Activated naive CD4-positive, alpha-beta T cell treated with anti-CD3 and anti-CD28 coated beads for 36 hours (primary cell): Measurements from ENCODE around the gene SEMA4A. TPM values are rescaled to one million over a fixed set of nuclear protein-coding genes. Genes with fewer than 3 reads are reported as not detected.
"Not testable (repeated sequence)": the region's sequence is repeated elsewhere in the genome, so short reads cannot be mapped to it uniquely, and the experiment has no call there.

ENCODE experiments used
- CTCF ChIA-PET: fragments of 350-600 bp; sonication (Branson Sonifier 250); formaldehyde crosslinking; loops from one replicate; lab custom pipeline; 2021; ENCODE audit warnings: antibody characterized with exemption; lab: Charles Lee
- DNase-seq: peaks from one replicate; pipeline ENCODE4 v3.0.0-alpha.2; 2020
- H3K27ac Mint-ChIP-seq: one replicate; pipeline ENCODE4 v1.8.0; 2021; ENCODE audit warnings: mild to moderate bottlenecking, mixed read lengths
- H3K27me3 Mint-ChIP-seq: one replicate; pipeline ENCODE4 v1.8.0; 2021; ENCODE audit warnings: low read depth, mixed read lengths
- H3K36me3 Mint-ChIP-seq: one replicate; pipeline ENCODE4 v1.8.0; 2021; ENCODE audit warnings: low read depth, mixed read lengths
- H3K4me1 Mint-ChIP-seq: one replicate; pipeline ENCODE4 v1.8.0; 2021; ENCODE audit warnings: low read depth, mixed read lengths
- H3K4me3 Mint-ChIP-seq: one replicate; pipeline ENCODE4 v1.8.0; 2021; ENCODE audit warnings: mild to moderate bottlenecking, moderate library complexity, mixed read lengths
- H3K9me3 Mint-ChIP-seq: one replicate; pipeline ENCODE4 v1.8.0; 2021; ENCODE audit warnings: mixed read lengths
- intact Hi-C: fragments of 100-400 bp; cut with micrococcal nuclease; formaldehyde crosslinking; loops from one replicate; pipeline ENCODE4 v1.15.1; 2023
- total RNA-seq, 2 experiments: library from RNA; stranded (reverse); gene quantifications; one replicate each; pipeline ENCODE4 v1.2.3, GENCODE V29; 2021

The SEMA4A gene
- total RNA-seq, 2 experiments from 2014 or later, result 17.4 to 17.5 TPM

- Mint-ChIP-seq H3K4me1 (peaks cover 23% of the 10 kb centered on the region), H3K4me3 (no peak overlapping the region), H3K36me3 (peaks cover 5% of the 10 kb centered on the region), H3K9me3 (no peaks in the 10 kb centered on the region), H3K27me3 (no peaks in the 10 kb centered on the region), H3K27ac (no peak overlapping the region)
- CTCF ChIA-PET, result interaction anchor here (0.6 to 1.2 kb wide), 3 partner anchors 13 to 270 kb away, joined by 3 to 4 read pairs (median 3); partner anchors contain the start of gene PMF1
- intact Hi-C loops, result no loop called here
- DNase-seq, result no peak
These were observed 23.3 kb downstream of the SEMA4A start for GRCh38 chr1:156176610-156177210.

DNA sequence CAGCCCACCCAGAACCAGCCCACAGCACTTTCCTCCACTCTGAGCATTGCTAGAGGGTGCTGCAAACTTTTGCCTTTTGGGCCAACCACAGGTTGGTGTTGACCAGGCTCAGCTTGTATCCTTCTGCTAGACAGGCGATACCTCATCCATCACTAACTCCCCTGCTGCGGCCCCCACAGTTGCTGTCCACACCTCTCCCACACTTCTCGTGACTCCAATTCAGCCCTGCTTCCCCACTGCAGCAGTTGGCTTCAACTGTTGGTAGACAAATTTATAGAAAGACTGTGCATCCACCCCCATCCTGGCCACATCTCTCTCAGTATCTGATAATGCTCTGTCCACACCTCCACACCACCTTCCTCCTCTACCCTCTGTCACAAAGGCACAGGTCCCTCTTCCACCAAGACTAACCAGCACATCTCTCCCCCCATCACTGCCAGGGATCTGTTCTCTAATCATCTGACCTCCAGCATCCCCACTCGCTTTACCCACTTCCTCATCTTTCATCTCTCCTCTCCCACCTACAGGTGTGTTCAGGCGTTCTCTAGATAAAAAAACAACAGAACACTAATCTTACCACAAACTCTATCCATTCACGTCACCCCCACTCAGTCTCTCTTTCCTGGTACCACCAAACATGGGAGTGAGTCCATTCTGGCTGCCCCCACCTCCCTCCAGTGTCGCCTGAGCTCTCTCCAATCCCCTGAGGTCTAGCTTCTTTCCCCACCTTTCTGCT is 24.7 kb downstream of the SEMA4A start:
- Mint-ChIP-seq H3K9me3 (no peaks in the 10 kb centered on the region), H3K4me3 (no peak overlapping the region), H3K27ac (peak overlapping the region; percentile 33), H3K36me3 (peaks cover 5% of the 10 kb centered on the region), H3K4me1 (peaks cover 16% of the 10 kb centered on the region), H3K27me3 (no peaks in the 10 kb centered on the region)
- DNase-seq, result no peak
- CTCF ChIA-PET, result interaction anchor here (0.6 kb wide), 1 partner anchor 13 kb away, joined by 4 read pairs; no protein-coding TSS in a partner anchor
- intact Hi-C loops, result no loop called here

DNA sequence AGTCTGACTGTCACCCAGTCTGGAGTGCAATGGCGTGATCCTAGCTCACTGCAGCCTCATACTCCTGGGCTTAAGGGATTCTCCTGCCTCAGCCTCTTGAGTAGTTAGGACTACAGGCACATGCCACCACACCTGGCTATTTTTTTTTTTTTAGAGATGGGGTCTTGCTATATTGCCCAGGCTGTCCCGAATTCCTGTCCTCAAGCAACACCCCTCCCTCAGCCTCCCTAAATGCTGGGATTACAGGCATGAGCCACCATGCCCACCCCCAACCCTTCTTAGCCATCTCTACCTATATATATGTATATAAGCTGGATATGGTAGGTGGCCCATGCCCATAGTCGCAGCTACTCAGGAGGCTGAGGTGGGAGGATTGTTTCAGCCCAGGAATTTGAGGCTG is 27.1 kb downstream of the SEMA4A start:
- no peak for DNase-seq
- Mint-ChIP-seq H3K27me3 (no peaks in the 10 kb centered on the region), H3K27ac (no peak overlapping the region), H3K4me1 (peaks cover 10% of the 10 kb centered on the region), H3K36me3 (peaks cover 2% of the 10 kb centered on the region), H3K9me3 (no peaks in the 10 kb centered on the region), H3K4me3 (no peak overlapping the region)
- intact Hi-C loops, result no loop called here
- CTCF ChIA-PET, result interaction anchor here (0.6 to 1.2 kb wide), 2 partner anchors 26 to 83 kb away, joined by 3 read pairs; no protein-coding TSS in a partner anchor

DNA sequence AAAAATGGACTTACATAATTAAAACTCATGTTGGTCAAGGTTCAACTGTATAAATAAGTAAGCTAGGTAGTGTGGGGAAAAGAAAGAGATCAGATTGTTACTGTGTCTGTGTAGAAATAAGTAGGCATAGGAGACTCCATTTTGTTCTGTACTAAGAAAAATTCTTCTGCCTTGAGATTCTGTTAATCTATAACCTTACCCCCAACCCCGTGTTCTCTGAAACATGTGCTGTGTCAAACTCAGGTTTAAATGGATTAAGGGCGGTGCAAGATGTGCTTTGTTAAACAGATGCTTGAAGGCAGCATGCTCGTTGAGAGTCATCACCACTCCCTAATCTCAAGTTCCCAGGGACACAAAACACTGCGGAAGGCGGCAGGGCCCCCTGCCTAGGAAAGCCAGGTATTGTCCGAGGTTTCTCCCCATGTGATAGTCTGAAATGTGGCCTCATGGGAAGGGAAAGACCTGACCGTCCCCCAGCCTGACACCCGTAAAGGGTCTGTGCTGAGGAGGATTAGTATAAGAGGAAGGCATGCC is 28.1 kb downstream of the SEMA4A start:
- DNase-seq, H3K36me3 Mint-ChIP-seq, H3K27ac Mint-ChIP-seq, CTCF ChIA-PET, H3K9me3 Mint-ChIP-seq, H3K4me3 Mint-ChIP-seq, intact Hi-C loops, H3K27me3 Mint-ChIP-seq: not testable (repeated sequence)
- peaks cover 10% of the 10 kb centered on the region for H3K4me1 Mint-ChIP-seq

DNA sequence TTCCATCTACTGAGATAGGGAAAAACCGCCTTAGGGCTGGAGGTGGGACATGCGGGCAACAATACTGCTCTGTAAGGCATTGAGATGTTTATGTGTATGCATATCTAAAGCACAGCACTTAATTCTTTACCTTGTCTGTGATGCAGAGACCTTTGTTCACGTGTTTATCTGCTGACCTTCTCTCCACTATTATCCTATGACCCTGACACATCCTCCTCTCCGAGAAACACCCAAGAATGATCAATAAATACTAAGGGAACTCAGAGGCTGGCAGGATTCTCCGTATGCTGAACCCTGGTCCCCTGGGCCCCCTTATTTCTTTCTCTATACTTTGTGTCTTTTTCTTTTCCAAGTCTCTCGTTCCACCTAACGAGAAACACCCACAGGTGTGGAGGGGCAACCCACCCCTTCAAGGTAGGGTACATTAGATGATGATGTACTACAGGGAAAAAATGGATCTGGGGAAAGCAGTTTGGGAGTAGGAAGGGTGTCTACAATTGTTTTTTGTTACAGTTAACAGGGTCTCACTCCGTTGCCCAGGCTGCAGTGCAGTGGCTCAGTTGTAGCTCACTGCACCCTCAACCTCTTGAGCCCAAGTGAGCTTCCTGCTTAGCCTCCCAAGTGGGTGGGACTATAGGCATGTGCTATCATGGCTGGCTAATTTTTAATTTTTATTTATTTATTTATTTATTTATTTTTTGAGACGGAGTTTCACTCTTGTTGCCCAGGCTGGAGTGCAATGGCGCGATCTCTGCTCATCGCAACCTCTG is 28.8 kb downstream of the SEMA4A start:
- H3K27ac Mint-ChIP-seq, H3K4me3 Mint-ChIP-seq, H3K9me3 Mint-ChIP-seq, intact Hi-C loops, H3K27me3 Mint-ChIP-seq, DNase-seq, H3K36me3 Mint-ChIP-seq, CTCF ChIA-PET: not testable (repeated sequence)
- H3K4me1 Mint-ChIP-seq, result peaks cover 10% of the 10 kb centered on the region

DNA sequence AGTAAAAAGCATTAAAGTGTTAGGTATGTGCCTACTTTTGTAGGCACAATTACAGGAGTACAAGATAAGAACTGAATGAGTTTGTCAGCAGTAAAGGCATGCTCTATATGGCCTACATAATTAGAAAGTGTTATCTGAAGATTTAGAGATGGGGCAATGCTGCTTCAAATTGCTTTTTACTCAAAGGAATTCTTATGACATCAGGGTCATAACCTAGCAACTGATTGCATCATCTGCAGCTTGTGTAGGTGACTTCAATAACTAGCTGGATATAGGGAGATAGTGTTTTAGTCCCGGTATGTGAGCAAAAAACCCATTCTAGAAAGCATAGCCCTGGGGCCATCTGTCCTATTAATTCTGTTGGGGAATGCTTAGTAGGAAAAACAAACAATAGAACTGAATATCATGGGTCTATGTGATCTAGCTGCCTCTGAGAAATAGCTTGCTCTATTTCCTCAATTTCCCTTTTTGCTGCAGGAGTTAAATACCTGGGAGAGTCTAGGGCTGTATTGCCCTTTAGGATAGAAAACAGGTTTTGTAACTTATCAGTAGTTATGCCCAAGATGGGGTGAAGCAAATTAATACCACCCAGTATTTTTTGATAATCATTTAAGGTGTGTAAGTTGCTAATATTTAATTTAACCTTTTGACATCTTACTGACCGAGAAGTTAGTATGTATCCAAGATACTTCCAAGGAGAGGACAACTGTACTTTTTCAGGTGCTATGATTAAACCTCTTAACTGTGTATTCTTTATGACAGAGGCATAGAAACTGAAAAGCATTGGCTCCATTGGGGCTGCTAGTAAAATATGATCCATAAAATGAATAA is 33.2 kb downstream of the SEMA4A start:
- H3K27me3 Mint-ChIP-seq, H3K9me3 Mint-ChIP-seq, H3K4me1 Mint-ChIP-seq, H3K27ac Mint-ChIP-seq, H3K36me3 Mint-ChIP-seq, intact Hi-C loops, H3K4me3 Mint-ChIP-seq, DNase-seq: not testable (repeated sequence)
- CTCF ChIA-PET, result interaction anchor here (0.6 kb wide), 1 partner anchor 44 kb away, joined by 3 read pairs; no protein-coding TSS in a partner anchor

DNA sequence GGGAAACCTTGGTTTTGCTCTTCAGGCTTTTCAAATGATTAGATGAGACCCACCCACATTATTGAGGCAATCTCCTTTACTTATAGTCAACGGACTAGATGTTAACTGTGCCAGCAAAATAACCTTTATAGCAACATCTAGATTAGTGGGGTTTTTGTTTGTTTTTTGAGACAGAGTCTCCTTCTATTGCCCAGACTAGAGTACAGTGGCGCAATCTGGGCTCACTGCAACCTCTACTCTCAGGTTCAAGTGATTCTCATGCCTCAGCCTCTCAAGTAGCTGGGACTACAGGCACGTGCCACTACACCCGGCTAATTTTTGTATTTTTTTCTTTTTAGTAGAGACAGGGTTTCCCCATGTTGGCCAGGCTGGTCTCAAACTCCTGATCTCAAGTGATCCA is 36.9 kb downstream of the SEMA4A start:
- DNase-seq, H3K9me3 Mint-ChIP-seq, H3K27ac Mint-ChIP-seq, intact Hi-C loops, H3K4me3 Mint-ChIP-seq, H3K27me3 Mint-ChIP-seq: not testable (repeated sequence)
- CTCF ChIA-PET, result interaction anchor here (0.7 kb wide), 1 partner anchor 253 kb away, joined by 3 read pairs; no protein-coding TSS in a partner anchor
- Mint-ChIP-seq H3K36me3 (peaks cover 10% of the 10 kb centered on the region), H3K4me1 (peaks cover 25% of the 10 kb centered on the region)

- DNase-seq, result no peak
- Mint-ChIP-seq H3K27me3 (no peaks in the 10 kb centered on the region), H3K4me3 (no peak overlapping the region), H3K27ac (no peak overlapping the region), H3K36me3 (peaks cover 22% of the 10 kb centered on the region), H3K9me3 (peaks cover 4% of the 10 kb centered on the region), H3K4me1 (peaks cover 37% of the 10 kb centered on the region)
- intact Hi-C loops, result no loop called here
- CTCF ChIA-PET, result interaction anchor here (1.9 kb wide), 1 partner anchor 33 kb away, joined by 7 read pairs; no protein-coding TSS in a partner anchor
These were observed 38.0 kb downstream of the SEMA4A start for GRCh38 chr1:156191292-156191964.

GRCh38 chr1:156193208-156193487 is 39.8 kb downstream of the SEMA4A start:
- no peak for DNase-seq
- Mint-ChIP-seq H3K27ac (peak overlapping the region; percentile 74), H3K9me3 (no peaks in the 10 kb centered on the region), H3K4me3 (peak overlapping the region; percentile 79), H3K27me3 (no peaks in the 10 kb centered on the region), H3K36me3 (peaks cover 38% of the 10 kb centered on the region), H3K4me1 (peaks cover 53% of the 10 kb centered on the region)
- intact Hi-C loops, result loop anchor here (1.0 kb wide), 5 partner anchors 20 to 89 kb away; partner anchors contain the start of genes PMF1 and SMG5
- CTCF ChIA-PET, result interaction anchor here (0.6 to 9.7 kb wide), 5 partner anchors 11 to 65 kb away, joined by 3 to 90 read pairs (median 3); partner anchors contain the start of gene PMF1

GRCh38 chr1:156193488-156194299 is 40.3 kb downstream of the SEMA4A start, which contains the start of gene SLC25A44:
SLC25A44 (plus strand) TSS chr1:156194104; CDS start chr1:156199848, 5,744 bp downstream.
- Mint-ChIP-seq H3K9me3 (no peaks in the 10 kb centered on the region), H3K27ac (peak within 1 kb of the TSS; percentile 74), H3K27me3 (no peaks in the 10 kb centered on the region), H3K4me3 (peak within 1 kb of the TSS; percentile 79), H3K4me1 (peaks cover 59% of the 10 kb centered on the region), H3K36me3 (peaks cover 41% of the 10 kb centered on the region)
- CTCF ChIA-PET, result interaction anchor here (0.6 to 9.7 kb wide), 7 partner anchors 10 to 98 kb away, joined by 3 to 90 read pairs (median 3); partner anchors contain the start of gene PMF1
- intact Hi-C loops, result loop anchor here (1.0 kb wide), 6 partner anchors 20 to 89 kb away; partner anchors contain the start of genes PMF1 and SMG5
- DNase-seq, result peak; percentile 98
